GM20000 (cell line): ENCODE data around the gene STARD8.
A peak's percentile ranks its signal among the peaks of the same experiment; 100 is the strongest.

Experiments used
- DNase-seq: peaks from one replicate; pipeline ENCODE4 v3.0.0; 2012; ENCODE audit warnings: low spot score
- TF ChIP-seq, protein P1 (sequence below): IDR thresholded peaks from 2 replicates; pipeline ENCODE4 v1.5.1; 2012; ENCODE audit warnings: mild to moderate bottlenecking, control low read depth; ENCODE audit errors: extremely low read depth, missing control alignments

The STARD8 gene

DNA sequence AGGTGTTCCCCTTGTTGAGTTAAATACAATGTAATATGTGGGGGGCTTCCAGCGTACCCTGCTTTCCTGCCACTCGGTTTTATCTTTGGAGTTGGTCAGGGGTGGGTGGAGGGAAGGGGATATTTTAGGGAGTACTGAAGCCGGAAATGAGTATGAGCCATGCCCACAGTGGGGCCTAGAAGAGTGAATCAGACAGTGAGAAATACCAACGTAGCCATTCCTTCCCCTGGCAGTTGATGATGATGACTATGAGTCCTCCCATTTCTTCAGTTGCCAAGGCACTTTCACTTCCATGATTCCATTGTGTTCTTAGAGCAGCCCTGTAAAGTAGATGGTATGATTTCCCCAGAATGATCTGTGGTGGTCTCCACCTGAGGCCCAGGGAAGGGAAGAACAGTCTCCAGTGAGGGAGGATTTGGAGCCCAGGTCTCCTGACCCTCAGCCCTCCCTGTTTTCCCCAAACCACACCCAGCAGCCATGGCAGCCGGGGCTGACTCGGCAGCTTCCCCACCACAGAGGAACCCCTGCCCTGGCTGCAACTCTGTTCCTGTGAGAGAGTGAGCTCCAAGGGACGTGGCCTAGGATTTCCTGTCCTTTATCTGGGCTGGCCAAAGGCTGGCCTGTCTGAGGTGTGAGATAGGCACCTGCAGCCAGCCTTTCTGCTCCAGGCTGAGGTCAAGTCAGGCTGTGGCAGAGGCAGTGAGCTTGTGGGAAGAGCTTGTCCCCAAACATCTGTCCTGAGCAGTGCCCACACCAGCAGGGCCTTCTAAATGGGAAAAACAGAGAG, 52.7 kb downstream of the STARD8 start:
- no peak for DNase-seq
- TF ChIP-seq, protein P1, sequence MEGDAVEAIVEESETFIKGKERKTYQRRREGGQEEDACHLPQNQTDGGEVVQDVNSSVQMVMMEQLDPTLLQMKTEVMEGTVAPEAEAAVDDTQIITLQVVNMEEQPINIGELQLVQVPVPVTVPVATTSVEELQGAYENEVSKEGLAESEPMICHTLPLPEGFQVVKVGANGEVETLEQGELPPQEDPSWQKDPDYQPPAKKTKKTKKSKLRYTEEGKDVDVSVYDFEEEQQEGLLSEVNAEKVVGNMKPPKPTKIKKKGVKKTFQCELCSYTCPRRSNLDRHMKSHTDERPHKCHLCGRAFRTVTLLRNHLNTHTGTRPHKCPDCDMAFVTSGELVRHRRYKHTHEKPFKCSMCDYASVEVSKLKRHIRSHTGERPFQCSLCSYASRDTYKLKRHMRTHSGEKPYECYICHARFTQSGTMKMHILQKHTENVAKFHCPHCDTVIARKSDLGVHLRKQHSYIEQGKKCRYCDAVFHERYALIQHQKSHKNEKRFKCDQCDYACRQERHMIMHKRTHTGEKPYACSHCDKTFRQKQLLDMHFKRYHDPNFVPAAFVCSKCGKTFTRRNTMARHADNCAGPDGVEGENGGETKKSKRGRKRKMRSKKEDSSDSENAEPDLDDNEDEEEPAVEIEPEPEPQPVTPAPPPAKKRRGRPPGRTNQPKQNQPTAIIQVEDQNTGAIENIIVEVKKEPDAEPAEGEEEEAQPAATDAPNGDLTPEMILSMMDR: no peak

DNA sequence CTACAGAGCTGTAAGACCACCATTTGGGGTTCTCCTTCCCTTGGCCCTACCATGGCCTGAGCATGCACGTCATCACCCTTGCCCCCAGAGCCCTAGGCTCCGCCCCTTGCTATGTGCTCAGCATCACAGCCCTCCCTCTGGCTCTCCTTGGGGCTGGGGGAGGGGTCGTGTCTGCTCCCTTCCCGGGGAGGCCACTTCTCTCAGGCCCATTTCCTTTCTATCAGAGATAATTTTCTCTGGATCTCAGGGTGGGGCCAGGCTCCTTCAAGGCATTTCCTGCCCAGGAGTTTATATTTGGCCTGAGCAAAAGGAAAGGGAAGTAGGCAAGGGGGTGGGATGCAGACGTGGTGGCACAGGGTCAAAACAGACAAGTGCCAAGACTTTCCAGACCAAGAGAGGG, 55.9 kb downstream of the STARD8 start:
- DNase-seq: no peak
- TF ChIP-seq, protein P1: no peak

DNA sequence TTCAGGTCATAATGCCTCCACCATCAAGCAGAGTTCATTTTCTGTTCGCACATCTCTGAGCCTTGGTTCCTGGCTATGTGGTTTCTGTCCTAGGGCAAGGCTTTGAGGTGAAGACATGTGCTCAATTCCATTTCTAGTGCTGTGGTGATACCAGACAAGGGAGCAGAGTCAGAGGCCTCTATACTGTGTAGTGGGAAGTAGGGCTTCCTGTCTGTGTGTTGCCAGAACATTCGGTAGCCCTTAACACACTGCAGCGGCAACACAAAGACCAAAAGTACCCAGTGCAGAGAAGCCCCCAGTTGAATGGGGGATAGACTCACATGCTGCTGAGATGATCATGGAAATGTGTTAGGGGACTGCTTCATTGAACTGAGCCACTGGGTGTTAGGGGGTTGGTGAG, 56.4 kb downstream of the STARD8 start:
- TF ChIP-seq, protein P1: no peak
- no peak for DNase-seq

DNA sequence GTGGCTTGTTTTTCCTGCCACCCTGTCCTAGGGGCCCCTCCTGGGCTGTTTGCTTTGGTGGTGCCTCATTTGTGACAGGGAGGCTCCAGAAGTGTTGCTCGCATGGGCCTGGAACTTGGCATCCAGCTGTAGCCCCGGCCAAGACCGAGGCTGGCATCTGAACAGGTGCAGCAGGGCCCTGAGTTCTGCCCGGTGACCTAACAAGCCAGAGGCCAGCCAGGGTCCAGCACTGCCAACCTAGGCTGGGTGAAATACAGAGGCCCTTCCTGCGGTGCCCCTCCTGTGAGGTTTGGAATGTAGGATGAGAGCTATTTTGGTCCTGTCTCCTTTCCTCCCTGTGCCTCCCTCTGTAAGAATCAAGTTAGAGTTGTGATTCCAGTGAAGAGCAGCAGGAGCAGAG, 58.5 kb downstream of the STARD8 start:
- DNase-seq: no peak
- TF ChIP-seq, protein P1: no peak

DNA sequence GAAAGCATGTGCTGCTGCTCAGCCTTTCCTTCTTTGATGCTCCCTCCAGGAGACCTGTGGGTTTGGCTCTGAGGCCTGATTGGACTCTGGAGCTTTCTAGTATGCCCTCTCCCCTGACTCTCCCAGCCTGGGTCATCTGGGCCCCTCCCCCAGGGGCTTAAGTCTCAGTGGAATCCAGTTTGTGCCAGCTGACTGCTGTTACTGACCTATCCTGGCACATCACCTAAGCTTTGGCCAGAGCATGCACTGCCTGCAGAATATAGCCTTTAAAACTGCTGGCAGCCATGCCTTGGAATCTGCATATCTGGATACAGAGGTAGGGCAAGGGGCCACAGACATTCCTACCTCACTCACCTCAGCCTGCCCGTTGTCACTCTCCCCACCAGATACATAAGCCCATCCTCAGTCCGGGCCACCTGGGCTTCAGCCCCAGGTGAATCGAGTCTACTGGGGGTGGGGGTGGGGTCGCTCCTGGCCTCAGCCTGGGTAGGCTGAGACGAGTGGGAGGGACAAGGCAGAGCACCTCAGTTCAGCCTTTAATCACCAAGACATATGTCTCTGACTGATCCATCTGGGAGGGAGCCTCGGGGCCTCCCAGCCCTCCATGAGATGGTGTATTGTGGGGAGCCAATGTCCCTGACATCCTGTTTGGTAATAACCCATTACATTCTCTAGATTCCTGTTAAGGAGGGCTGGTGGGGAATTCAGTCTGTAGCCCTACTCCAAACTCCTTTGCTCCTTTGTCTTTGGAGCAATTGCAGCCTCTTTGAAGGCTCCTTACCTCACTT, 61.2 kb downstream of the STARD8 start:
- no peak for DNase-seq
- TF ChIP-seq, protein P1: no peak

DNA sequence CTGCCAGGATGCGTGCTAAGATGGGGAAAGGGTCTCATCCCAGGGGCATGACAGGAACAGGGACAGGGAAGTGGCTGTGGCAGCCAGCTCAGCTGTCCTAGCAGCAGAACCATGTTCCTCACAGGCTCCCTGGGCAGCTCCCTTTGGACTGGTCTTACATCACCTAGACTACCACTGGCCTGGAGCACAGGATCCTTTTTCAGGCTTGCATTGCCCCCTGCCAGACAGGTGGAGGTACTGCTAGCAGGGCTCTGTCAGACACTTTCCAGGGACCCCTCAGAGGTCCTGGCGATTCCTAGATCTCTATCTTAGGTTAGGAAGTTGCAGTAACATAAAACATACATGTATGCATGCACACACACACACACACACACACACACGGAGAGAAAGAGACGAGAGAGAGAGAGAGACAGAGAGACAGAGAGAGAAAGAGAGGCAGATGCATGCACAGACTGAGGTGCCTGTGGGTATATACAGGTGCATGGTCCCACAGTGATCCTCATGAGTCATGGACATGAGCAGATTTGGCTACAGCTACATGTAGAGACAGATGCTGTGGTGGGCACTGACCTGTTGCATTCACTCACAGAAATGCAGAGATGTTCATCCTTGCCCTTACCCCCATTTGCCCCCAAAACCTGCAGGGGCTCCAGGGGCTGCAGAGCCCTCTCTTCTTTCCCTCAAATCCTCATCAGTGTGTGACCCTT, 63.6 kb downstream of the STARD8 start:
- TF ChIP-seq, protein P1: peak; percentile 8
- peak; percentile 56 for DNase-seq

DNA sequence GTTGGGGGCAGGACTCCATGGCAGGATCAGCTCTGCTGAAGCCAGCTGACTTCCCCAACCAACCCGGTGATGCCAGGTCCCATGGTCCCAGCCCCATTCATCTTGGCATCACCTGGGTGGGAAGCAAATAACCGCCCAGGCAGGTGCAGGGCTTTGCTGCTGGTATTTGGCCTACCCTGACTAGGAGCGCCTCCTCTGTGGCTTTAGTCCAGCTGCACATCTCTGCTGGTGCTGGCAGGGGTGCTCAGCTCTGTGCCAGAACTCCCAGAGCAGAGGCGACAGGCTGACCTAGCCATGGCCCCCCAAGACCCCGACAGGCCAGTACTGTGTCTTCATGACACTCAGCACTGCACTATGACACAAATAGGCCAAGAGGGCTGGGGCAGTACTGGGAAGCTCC, 64.4 kb downstream of the STARD8 start:
- TF ChIP-seq, protein P1: no peak
- DNase-seq: no peak
